B cell (primary cell): ENCODE results near the gene EPB41L4A. TPM values are rescaled to one million over a fixed set of nuclear protein-coding genes. Genes with fewer than 3 reads are reported as not detected.

Experiments used
- ATAC-seq: fragments of 200-7000 bp; cut with Tn5 transposase; one replicate; pipeline ENCODE4 v1.10.0; 2021; ENCODE audit warnings: low read depth, mild to moderate bottlenecking, moderate number of reproducible peaks, moderate library complexity
- CTCF ChIA-PET: fragments of 350-600 bp; sonication (Branson Sonifier 250); formaldehyde crosslinking; loops from one replicate; lab custom pipeline; 2021; ENCODE audit warnings: antibody characterized with exemption, inconsistent platforms; lab: Charles Lee
- POLR2A ChIA-PET: fragments of 350-600 bp; sonication (Branson Sonifier 250); formaldehyde crosslinking; loops from one replicate; lab custom pipeline; 2021; ENCODE audit warnings: antibody characterized with exemption; lab: Charles Lee
- DNase-seq: peaks from one replicate; pipeline ENCODE4 v3.0.0; 2013
- H2AFZ ChIP-seq: 2 replicates; pipeline ENCODE4 v1.6.1; 2012; ENCODE audit warnings: mild to moderate bottlenecking, low read depth, low read length; ENCODE audit not compliant: insufficient read depth, poor library complexity, severe bottlenecking
- H3K27ac ChIP-seq, 2 donors: 1 replicate in 1 of 2; 2 replicates in 1 of 2; pipeline ENCODE4 v1.5.1; 2012 to 2013; ENCODE audit warnings: low read length in 2 of 2, mild to moderate bottlenecking in 2 of 2, moderate library complexity in 1 of 2
- H3K27me3 ChIP-seq, 4 experiments: fragments of 200-600 bp in 1 of 4; sonication (generic) in 1 of 4; replicated peaks in 1 of 4; 1 replicate in 2 of 4; 2 replicates in 2 of 4; pipeline versions ENCODE4 v1.6.1 to v1.7.0; 2013 to 2016; ENCODE audit warnings: low read length in 3 of 4, mild to moderate bottlenecking in 2 of 4, mixed read lengths in 1 of 4, moderate library complexity in 1 of 4; ENCODE audit not compliant: insufficient read depth in 4 of 4, control insufficient read depth in 3 of 4; ENCODE audit errors: control extremely low read depth in 1 of 4
- H3K36me3 ChIP-seq, 2 experiments: replicated peaks in 1 of 2; 1 replicate in 1 of 2; 2 replicates in 1 of 2; pipeline versions ENCODE4 v1.6.1 to v1.7.1; 2013; ENCODE audit warnings: low read length in 1 of 2; ENCODE audit not compliant: insufficient read depth in 2 of 2, control insufficient read depth in 1 of 2; ENCODE audit errors: control extremely low read depth in 1 of 2, extremely low read depth in 1 of 2
- H3K4me1 ChIP-seq, 2 donors: fragments of 200-600 bp in 1 of 2; sonication (generic) in 1 of 2; 1 replicate in 1 of 2; 2 replicates in 1 of 2; pipeline versions ENCODE4 v1.5.1 to v1.6.1; 2013 to 2017; ENCODE audit warnings: low read length in 2 of 2; ENCODE audit not compliant: control insufficient read depth in 2 of 2, insufficient read depth in 2 of 2
- H3K4me2 ChIP-seq: replicated peaks from 2 replicates; pipeline ENCODE3; 2012; ENCODE audit warnings: mild to moderate bottlenecking, low read depth, low read length; ENCODE audit not compliant: poor library complexity, severe bottlenecking
- H3K4me3 ChIP-seq, 5 experiments: fragments of 200-600 bp in 1 of 5; sonication (generic) in 1 of 5; 1 replicate in 3 of 5; 2 replicates in 2 of 5; pipeline versions ENCODE4 v1.5.1 to v1.7.0; 2011 to 2016; ENCODE audit warnings: low read length in 4 of 5, mild to moderate bottlenecking in 4 of 5, low read depth in 2 of 5, control low read depth in 1 of 5, moderate library complexity in 1 of 5; ENCODE audit not compliant: insufficient read depth in 1 of 5; ENCODE audit errors: control extremely low read depth in 1 of 5, extremely low read depth in 1 of 5
- H3K79me2 ChIP-seq: fragments of 200-600 bp; sonication (generic); one replicate; pipeline ENCODE4 v1.6.0; 2016; ENCODE audit warnings: low read length; ENCODE audit not compliant: control insufficient read depth, insufficient read depth
- H3K9ac ChIP-seq: fragments of 200-600 bp; sonication (generic); 2 replicates; pipeline ENCODE4 v1.6.1; 2017; ENCODE audit warnings: mild to moderate bottlenecking, low read length, moderate library complexity
- H3K9me3 ChIP-seq, 3 donors: one replicate each; pipeline versions ENCODE4 v1.6.1 to v1.7.1; 2013; ENCODE audit warnings: low read length in 2 of 3; ENCODE audit not compliant: control insufficient read depth in 2 of 3, insufficient read depth in 1 of 3; ENCODE audit errors: control extremely low read depth in 1 of 3
- H4K20me1 ChIP-seq: 2 replicates; pipeline ENCODE4 v1.6.0; 2012; ENCODE audit warnings: mild to moderate bottlenecking, low read length; ENCODE audit not compliant: insufficient read depth, control insufficient read depth, poor library complexity, severe bottlenecking
- H3K27ac Mint-ChIP-seq: one replicate; pipeline ENCODE4 v1.8.0; 2021; ENCODE audit warnings: mixed read lengths
- H3K27me3 Mint-ChIP-seq: one replicate; pipeline ENCODE4 v1.8.0; 2021; ENCODE audit warnings: mixed read lengths
- H3K4me1 Mint-ChIP-seq: one replicate; pipeline ENCODE4 v1.8.0; 2021; ENCODE audit warnings: mixed read lengths
- H3K4me3 Mint-ChIP-seq: one replicate; pipeline ENCODE4 v1.8.0; 2021; ENCODE audit warnings: mixed read lengths
- H3K9me3 Mint-ChIP-seq: one replicate; pipeline ENCODE4 v1.8.0; 2022; ENCODE audit warnings: mixed read lengths; ENCODE audit not compliant: insufficient read depth
- CTCF ChIP-seq: fragments of 200-600 bp; IDR thresholded peaks from one replicate; pipeline ENCODE4 v1.8.0; 2022; ENCODE audit warnings: antibody characterized with exemption, mild to moderate bottlenecking
- EZH2 ChIP-seq: IDR thresholded peaks from 2 replicates; pipeline ENCODE4 v1.6.1; 2012; ENCODE audit warnings: borderline replicate concordance, low read depth, mild to moderate bottlenecking, moderate library complexity, low read length; ENCODE audit not compliant: insufficient read depth, poor library complexity, severe bottlenecking
- WGBS: methylation state at CpG from one replicate; pipeline ENCODE4 v1.1.5; 2013; ENCODE audit warnings: missing lambda C conversion rate; ENCODE audit not compliant: insufficient coverage; 5-methylcytosine and 5-hydroxymethylcytosine counted together
- intact Hi-C: fragments of 100-400 bp; cut with micrococcal nuclease; formaldehyde crosslinking; loops from one replicate; pipeline ENCODE4 v1.10.0; 2022
- polyA plus RNA-seq: library from polyadenylated mRNA; depleted of rRNA; stranded (reverse); fragments of >200 nt; gene quantifications from 2 replicates; pipeline ENCODE4 v1.2.3, GENCODE V29; 2012
- total RNA-seq, 2 donors: library from RNA; stranded (reverse); fragments of 120-200 nt in 1 of 2; gene quantifications; 1 replicate in 1 of 2; 2 replicates in 1 of 2; pipeline versions ENCODE4 v1.2.3 to v1.2.4, GENCODE V29; 2013 to 2022

Gene EPB41L4A
- total and polyA plus RNA-seq, 2 donors (not counting 1 experiment from before 2014, with no cell fraction given), result 1.8 to 12.9 TPM

- intact Hi-C loops, result no loop called here
- ATAC-seq, result no peak
These were observed 7.2 kb downstream of the EPB41L4A start for GRCh38 chr5:112411903-112412302.

GRCh38 chr5:112407666-112408065 is 11.4 kb downstream of the EPB41L4A start:
- no peak overlapping the region for H3K27ac Mint-ChIP-seq
- Histone ChIP-seq H2AFZ (no peak overlapping the region), H3K27ac (no peak overlapping the region), H3K9ac (no peak overlapping the region), H3K9me3 (no peaks in the 10 kb centered on the region), H3K27me3 (peaks cover 0 to 4% (median 1%) of the 10 kb centered on the region in 4 experiments), H3K79me2 (no peaks in the 10 kb centered on the region), H3K4me1 (no peaks in the 10 kb centered on the region), H3K4me3 (no peak overlapping the region), H3K4me2 (no peak overlapping the region), H4K20me1 (no peaks in the 10 kb centered on the region), H3K36me3 (no peaks in the 10 kb centered on the region)
- H3K9me3 Mint-ChIP-seq, result no peaks in the 10 kb centered on the region
- ChIA-PET POLR2A (no interaction called here), CTCF (no interaction called here)
- intact Hi-C loops, result no loop called here
- no peak overlapping the region for H3K4me3 Mint-ChIP-seq
- no CpG with 5 or more reads among the region's 2 CpGs for WGBS
- DNase-seq, result no peak
- H3K4me1 Mint-ChIP-seq, result peaks cover 14% of the 10 kb centered on the region
- TF ChIP-seq EZH2, result no peak
- TF ChIP-seq CTCF, result no peak
- H3K27me3 Mint-ChIP-seq, result peaks cover 22% of the 10 kb centered on the region
- no peak for ATAC-seq

More at GRCh38 chr5:112411903-112412302, 7.2 kb downstream of the EPB41L4A start:
- Histone ChIP-seq H2AFZ (no peak overlapping the region), H4K20me1 (no peaks in the 10 kb centered on the region), H3K4me3 (no peak overlapping the region), H3K9me3 (no peaks in the 10 kb centered on the region), H3K36me3 (no peaks in the 10 kb centered on the region), H3K27me3 (peaks cover 0 to 13% (median 8%) of the 10 kb centered on the region in 4 experiments), H3K79me2 (no peaks in the 10 kb centered on the region), H3K4me2 (no peak overlapping the region), H3K4me1 (no peaks in the 10 kb centered on the region), H3K9ac (no peak overlapping the region), H3K27ac (no peak overlapping the region)
- peaks cover 8% of the 10 kb centered on the region for H3K4me1 Mint-ChIP-seq
- no peak overlapping the region for H3K4me3 Mint-ChIP-seq
- no peaks in the 10 kb centered on the region for H3K9me3 Mint-ChIP-seq
- POLR2A ChIA-PET, result no interaction called here
- H3K27ac Mint-ChIP-seq, result no peak overlapping the region
- CTCF ChIA-PET, result interaction anchor here (0.9 kb wide), 1 partner anchor 193 kb away, joined by 3 read pairs; no protein-coding TSS in a partner anchor
- TF ChIP-seq CTCF, result no peak
- TF ChIP-seq EZH2, result no peak
- peaks cover 51% of the 10 kb centered on the region for H3K27me3 Mint-ChIP-seq
- DNase-seq, result no peak
- 44% methylated on average over 7 of the region's 7 CpGs for WGBS
